Chondrocyte (in vitro differentiated cells): ENCODE measurements around the gene OBP2B. TPM values are rescaled to one million over a fixed set of nuclear protein-coding genes. Genes with fewer than 3 reads are reported as not detected.
"Not testable (repeated sequence)": the region's sequence is repeated elsewhere in the genome, so short reads cannot be mapped to it uniquely, and the experiment has no call there.

ENCODE experiments used
- DNase-seq: peaks from one replicate; pipeline ENCODE4 v3.0.0; 2021; ENCODE audit warnings: mixed read lengths, low spot score
- H3K27ac Mint-ChIP-seq: one replicate; pipeline ENCODE4 v1.8.0; 2021; ENCODE audit warnings: mild to moderate bottlenecking, moderate library complexity, mixed read lengths; ENCODE audit not compliant: unreplicated experiment
- H3K27me3 Mint-ChIP-seq: 2 replicates; pipeline ENCODE4 v1.8.0; 2021; ENCODE audit warnings: low read depth, mixed read lengths
- H3K36me3 Mint-ChIP-seq: 2 replicates; pipeline ENCODE4 v1.8.0; 2021; ENCODE audit warnings: low read depth, mixed read lengths
- H3K4me1 Mint-ChIP-seq: 2 replicates; pipeline ENCODE4 v1.8.0; 2021; ENCODE audit warnings: low read depth, mild to moderate bottlenecking, mixed read lengths
- H3K4me3 Mint-ChIP-seq: one replicate; pipeline ENCODE4 v1.8.0; 2021; ENCODE audit warnings: mild to moderate bottlenecking, moderate library complexity, mixed read lengths; ENCODE audit not compliant: unreplicated experiment
- H3K9me3 Mint-ChIP-seq: 2 replicates; pipeline ENCODE4 v1.8.0; 2021; ENCODE audit warnings: low read depth, mixed read lengths
- CTCF ChIP-seq: fragments of 200-600 bp; sonication (generic); IDR thresholded peaks from 2 replicates; pipeline ENCODE4 v1.5.0; 2021; ENCODE audit warnings: antibody characterized with exemption, mild to moderate bottlenecking, moderate library complexity
- total RNA-seq: library from RNA; stranded (reverse); gene quantifications from 3 replicates; pipeline ENCODE4 v1.2.1, GENCODE V29; 2021

The OBP2B gene
- total RNA-seq, 1 donor from 2014 or later, result not detected

- no peak overlapping the region for H3K4me3 Mint-ChIP-seq
- peak; percentile 68 for DNase-seq
Observed at GRCh38 chr9:133226219-133227171, 17.4 kb upstream of the OBP2B start.

GRCh38 chr9:133225171-133226011 is 16.3 kb upstream of the OBP2B start:
- no peak for TF ChIP-seq CTCF
- H3K9me3 Mint-ChIP-seq, result peaks cover 11% of the 10 kb centered on the region
- H3K27me3 Mint-ChIP-seq, result peaks cover 41% of the 10 kb centered on the region
- DNase-seq, result peak; percentile 68
- H3K4me3 Mint-ChIP-seq, result no peak overlapping the region
- H3K4me1 Mint-ChIP-seq, result no peaks in the 10 kb centered on the region
- no peak overlapping the region for H3K27ac Mint-ChIP-seq
- H3K36me3 Mint-ChIP-seq, result peaks cover 3% of the 10 kb centered on the region

More at GRCh38 chr9:133226219-133227171, 17.4 kb upstream of the OBP2B start:
- Mint-ChIP-seq H3K27ac (no peak overlapping the region), H3K4me1 (no peaks in the 10 kb centered on the region), H3K27me3 (peaks cover 33% of the 10 kb centered on the region), H3K9me3 (peaks cover 9% of the 10 kb centered on the region), H3K36me3 (no peaks in the 10 kb centered on the region)
- TF ChIP-seq CTCF, result no peak

- Mint-ChIP-seq H3K27ac (no peak overlapping the region), H3K27me3 (peaks cover 44% of the 10 kb centered on the region), H3K4me3 (no peak overlapping the region), H3K9me3 (peaks cover 4% of the 10 kb centered on the region), H3K36me3 (peaks cover 3% of the 10 kb centered on the region), H3K4me1 (no peaks in the 10 kb centered on the region)
- no peak for DNase-seq
- TF ChIP-seq CTCF, result no peak
Observed at GRCh38 chr9:133224762-133225161, 15.7 kb upstream of the OBP2B start.

- H3K36me3 Mint-ChIP-seq, H3K4me1 Mint-ChIP-seq, H3K9me3 Mint-ChIP-seq, H3K27ac Mint-ChIP-seq, H3K4me3 Mint-ChIP-seq: not testable (repeated sequence)
- peaks cover 57% of the 10 kb centered on the region for H3K27me3 Mint-ChIP-seq
- peak; percentile 62 for DNase-seq
Observed at GRCh38 chr9:133223159-133223756, 14.2 kb upstream of the OBP2B start.

- H3K4me3 Mint-ChIP-seq, H3K4me1 Mint-ChIP-seq, H3K9me3 Mint-ChIP-seq, H3K36me3 Mint-ChIP-seq, H3K27ac Mint-ChIP-seq: not testable (repeated sequence)
- peaks cover 67% of the 10 kb centered on the region for H3K27me3 Mint-ChIP-seq
- DNase-seq, result peak; percentile 72
Observed at GRCh38 chr9:133221994-133222393, 12.9 kb upstream of the OBP2B start.
